ENCODE measurements around the gene BTBD6. TPM values are rescaled to one million over a fixed set of nuclear protein-coding genes. Genes with fewer than 3 reads are reported as not detected.

The BTBD6 gene
- total and polyA plus RNA-seq, 2 experiments from 2014 or later = 2.2 to 11.6 TPM

DNA sequence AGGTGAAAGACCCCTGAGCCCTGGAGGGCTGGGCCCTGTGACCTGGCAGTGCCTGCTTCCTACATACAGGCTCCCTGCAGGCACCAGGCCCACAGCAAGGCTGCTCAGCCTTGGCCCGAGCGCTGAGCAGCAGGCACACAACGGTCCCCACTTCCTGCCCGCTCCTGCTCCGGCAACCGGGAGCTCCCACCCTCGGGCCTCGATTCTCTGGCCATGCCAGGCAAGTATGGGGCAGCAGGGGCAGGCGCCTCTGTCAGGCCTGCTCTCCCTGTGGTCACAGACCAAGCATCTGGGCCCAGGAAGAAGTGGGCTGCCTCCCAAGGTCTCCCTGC is 36.6 kb upstream of the BTBD6 start:
- Histone ChIP-seq H3K79me2 (replicated peaks; ENCODE audit: insufficient read depth) (no peaks in the 10 kb centered on the region), H3K9me2 (ENCODE audit: insufficient read depth) (no peaks in the 10 kb centered on the region), H3K4me1 (ENCODE audit: insufficient read depth) (no peaks in the 10 kb centered on the region), H3K36me3 (ENCODE audit: insufficient read depth) (no peaks in the 10 kb centered on the region), H2AFZ (no peak overlapping the region), H3K4me3 (no peak overlapping the region), H3K4me2 (no peak overlapping the region), H4K20me1 (replicated peaks; ENCODE audit: insufficient read depth) (no peaks in the 10 kb centered on the region; the same call in 1 of the 2 replicates), H3F3A (replicated peaks; ENCODE audit: low read depth) (no peaks in the 10 kb centered on the region), H3K27ac (ENCODE audit: low read depth) (no peak overlapping the region), H3K27me3 (ENCODE audit: insufficient read depth) (no peaks in the 10 kb centered on the region)
- H3K4me3 Mint-ChIP-seq = no peak overlapping the region
- H3K36me3 Mint-ChIP-seq (ENCODE audit: low read depth) = no peaks in the 10 kb centered on the region
- TF ChIP-seq, protein P1, sequence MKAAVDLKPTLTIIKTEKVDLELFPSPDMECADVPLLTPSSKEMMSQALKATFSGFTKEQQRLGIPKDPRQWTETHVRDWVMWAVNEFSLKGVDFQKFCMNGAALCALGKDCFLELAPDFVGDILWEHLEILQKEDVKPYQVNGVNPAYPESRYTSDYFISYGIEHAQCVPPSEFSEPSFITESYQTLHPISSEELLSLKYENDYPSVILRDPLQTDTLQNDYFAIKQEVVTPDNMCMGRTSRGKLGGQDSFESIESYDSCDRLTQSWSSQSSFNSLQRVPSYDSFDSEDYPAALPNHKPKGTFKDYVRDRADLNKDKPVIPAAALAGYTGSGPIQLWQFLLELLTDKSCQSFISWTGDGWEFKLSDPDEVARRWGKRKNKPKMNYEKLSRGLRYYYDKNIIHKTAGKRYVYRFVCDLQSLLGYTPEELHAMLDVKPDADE (IDR thresholded peaks at IDR 0.05) = no peak
- TF ChIP-seq POLR2AphosphoS5 (IDR thresholded peaks at IDR 0.05; ENCODE audit: low read depth) (no peak), EZH2phosphoT487 (IDR thresholded peaks at IDR 0.05; ENCODE audit: unreplicated experiment) (no peak), NANOG (IDR thresholded peaks at IDR 0.05; ENCODE audit: borderline replicate concordance) (no peak), JUNB (IDR thresholded peaks at IDR 0.05; ENCODE audit: unreplicated experiment) (no peak), CREB1 (CRISPR knock-in tag; IDR thresholded peaks at IDR 0.05; ENCODE audit: low read depth) (no peak)
- TF ChIP-seq, protein P2, sequence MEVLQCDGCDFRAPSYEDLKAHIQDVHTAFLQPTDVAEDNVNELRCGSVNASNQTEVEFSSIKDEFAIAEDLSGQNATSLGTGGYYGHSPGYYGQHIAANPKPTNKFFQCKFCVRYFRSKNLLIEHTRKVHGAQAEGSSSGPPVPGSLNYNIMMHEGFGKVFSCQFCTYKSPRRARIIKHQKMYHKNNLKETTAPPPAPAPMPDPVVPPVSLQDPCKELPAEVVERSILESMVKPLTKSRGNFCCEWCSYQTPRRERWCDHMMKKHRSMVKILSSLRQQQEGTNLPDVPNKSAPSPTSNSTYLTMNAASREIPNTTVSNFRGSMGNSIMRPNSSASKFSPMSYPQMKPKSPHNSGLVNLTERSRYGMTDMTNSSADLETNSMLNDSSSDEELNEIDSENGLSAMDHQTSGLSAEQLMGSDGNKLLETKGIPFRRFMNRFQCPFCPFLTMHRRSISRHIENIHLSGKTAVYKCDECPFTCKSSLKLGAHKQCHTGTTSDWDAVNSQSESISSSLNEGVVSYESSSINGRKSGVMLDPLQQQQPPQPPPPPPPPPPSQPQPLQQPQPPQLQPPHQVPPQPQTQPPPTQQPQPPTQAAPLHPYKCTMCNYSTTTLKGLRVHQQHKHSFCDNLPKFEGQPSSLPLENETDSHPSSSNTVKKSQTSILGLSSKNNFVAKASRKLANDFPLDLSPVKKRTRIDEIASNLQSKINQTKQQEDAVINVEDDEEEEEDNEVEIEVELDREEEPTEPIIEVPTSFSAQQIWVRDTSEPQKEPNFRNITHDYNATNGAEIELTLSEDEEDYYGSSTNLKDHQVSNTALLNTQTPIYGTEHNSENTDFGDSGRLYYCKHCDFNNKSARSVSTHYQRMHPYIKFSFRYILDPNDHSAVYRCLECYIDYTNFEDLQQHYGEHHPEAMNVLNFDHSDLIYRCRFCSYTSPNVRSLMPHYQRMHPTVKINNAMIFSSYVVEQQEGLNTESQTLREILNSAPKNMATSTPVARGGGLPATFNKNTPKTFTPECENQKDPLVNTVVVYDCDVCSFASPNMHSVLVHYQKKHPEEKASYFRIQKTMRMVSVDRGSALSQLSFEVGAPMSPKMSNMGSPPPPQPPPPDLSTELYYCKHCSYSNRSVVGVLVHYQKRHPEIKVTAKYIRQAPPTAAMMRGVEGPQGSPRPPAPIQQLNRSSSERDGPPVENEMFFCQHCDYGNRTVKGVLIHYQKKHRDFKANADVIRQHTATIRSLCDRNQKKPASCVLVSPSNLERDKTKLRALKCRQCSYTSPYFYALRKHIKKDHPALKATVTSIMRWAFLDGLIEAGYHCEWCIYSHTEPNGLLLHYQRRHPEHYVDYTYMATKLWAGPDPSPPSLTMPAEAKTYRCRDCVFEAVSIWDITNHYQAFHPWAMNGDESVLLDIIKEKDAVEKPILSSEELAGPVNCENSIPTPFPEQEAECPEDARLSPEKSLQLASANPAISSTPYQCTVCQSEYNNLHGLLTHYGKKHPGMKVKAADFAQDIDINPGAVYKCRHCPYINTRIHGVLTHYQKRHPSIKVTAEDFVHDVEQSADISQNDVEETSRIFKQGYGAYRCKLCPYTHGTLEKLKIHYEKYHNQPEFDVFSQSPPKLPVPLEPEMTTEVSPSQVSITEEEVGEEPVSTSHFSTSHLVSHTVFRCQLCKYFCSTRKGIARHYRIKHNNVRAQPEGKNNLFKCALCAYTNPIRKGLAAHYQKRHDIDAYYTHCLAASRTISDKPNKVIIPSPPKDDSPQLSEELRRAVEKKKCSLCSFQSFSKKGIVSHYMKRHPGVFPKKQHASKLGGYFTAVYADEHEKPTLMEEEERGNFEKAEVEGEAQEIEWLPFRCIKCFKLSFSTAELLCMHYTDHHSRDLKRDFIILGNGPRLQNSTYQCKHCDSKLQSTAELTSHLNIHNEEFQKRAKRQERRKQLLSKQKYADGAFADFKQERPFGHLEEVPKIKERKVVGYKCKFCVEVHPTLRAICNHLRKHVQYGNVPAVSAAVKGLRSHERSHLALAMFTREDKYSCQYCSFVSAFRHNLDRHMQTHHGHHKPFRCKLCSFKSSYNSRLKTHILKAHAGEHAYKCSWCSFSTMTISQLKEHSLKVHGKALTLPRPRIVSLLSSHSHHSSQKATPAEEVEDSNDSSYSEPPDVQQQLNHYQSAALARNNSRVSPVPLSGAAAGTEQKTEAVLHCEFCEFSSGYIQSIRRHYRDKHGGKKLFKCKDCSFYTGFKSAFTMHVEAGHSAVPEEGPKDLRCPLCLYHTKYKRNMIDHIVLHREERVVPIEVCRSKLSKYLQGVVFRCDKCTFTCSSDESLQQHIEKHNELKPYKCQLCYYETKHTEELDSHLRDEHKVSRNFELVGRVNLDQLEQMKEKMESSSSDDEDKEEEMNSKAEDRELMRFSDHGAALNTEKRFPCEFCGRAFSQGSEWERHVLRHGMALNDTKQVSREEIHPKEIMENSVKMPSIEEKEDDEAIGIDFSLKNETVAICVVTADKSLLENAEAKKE (CRISPR knock-in tag; IDR thresholded peaks at IDR 0.05) = no peak
- H3K27me3 Mint-ChIP-seq (ENCODE audit: insufficient read depth, low read depth, poor library complexity) = peaks cover 8% of the 10 kb centered on the region
- H3K4me1 Mint-ChIP-seq = no peaks in the 10 kb centered on the region
- DNase-seq (ENCODE audit: low spot score) (no peak), ATAC-seq (no peak)
- H3K27ac Mint-ChIP-seq = no peak overlapping the region
- H3K9me3 Mint-ChIP-seq = no peaks in the 10 kb centered on the region; the same call in 2 of the 3 replicates
